Activated CD4-positive, CD25-positive, alpha-beta regulatory T cell (primary cell): Measurements from ENCODE around the gene RNF187.

ENCODE experiments used
- DNase-seq, 4 experiments: peaks; one replicate each; lab custom pipeline; 2025; lab: John Stamatoyannopoulos, UW

The RNF187 gene

DNA sequence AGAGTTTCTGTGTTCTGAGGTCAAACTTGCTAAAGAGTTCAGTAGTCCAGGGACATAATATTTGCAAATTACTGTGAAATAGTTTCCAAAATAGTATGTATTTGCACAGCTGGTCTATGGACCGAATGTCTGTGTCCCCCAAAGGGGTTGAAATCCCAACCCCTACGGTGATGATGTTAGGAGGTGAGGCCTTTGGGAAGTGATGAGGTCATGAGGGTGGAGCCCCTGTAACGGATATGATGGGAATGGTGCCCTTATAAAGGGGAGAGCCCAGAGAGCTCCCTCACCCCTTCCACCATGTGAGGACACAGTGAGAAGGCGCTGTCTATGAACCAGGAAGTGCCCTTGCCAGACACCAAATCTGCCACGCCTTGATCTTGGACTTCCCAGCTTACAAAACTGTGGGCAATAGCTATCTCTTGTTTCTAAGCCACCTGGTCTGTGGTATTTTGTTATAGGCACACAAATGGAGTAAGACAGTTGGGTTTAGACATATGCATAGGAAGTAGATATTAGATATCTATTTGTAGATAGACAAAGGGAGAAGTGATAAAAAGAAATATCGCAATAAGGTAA lies 21.7 kb downstream of the RNF187 start:
- DNase-seq, result no peak

DNA sequence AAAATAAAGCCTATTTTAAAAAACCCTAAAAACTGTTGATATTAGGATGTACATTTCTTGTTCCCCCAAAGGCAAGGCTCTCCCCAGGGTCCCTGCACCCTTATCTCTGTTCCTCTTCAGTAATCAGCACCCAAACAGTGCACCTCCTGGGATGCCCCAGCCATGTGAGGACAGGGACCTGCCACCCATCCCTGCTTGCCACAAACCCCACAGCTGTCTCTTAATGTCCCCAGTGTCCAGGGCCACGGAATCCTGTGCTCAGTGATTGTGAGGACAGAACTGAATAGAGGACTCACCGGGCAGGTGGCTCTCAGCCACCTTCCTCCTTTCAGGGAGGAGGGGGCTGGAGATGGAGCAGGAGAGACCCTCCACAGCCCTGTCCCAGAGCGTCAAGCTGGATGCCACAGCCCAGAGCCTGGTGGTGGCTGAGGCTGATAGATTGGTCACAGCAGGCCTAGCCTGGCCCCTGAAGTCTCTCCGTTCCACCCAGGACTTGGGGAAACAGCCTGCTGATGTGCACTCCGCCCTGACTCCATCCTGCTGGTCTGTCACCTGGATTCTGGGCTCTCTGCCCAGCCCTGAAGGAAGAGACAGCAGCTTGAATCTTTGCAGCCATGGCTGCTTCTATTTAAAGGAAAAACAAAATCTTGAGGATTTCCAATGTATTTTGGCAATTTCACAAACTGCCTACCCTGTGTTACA lies 23.1 kb downstream of the RNF187 start:
- no peak for DNase-seq

DNA sequence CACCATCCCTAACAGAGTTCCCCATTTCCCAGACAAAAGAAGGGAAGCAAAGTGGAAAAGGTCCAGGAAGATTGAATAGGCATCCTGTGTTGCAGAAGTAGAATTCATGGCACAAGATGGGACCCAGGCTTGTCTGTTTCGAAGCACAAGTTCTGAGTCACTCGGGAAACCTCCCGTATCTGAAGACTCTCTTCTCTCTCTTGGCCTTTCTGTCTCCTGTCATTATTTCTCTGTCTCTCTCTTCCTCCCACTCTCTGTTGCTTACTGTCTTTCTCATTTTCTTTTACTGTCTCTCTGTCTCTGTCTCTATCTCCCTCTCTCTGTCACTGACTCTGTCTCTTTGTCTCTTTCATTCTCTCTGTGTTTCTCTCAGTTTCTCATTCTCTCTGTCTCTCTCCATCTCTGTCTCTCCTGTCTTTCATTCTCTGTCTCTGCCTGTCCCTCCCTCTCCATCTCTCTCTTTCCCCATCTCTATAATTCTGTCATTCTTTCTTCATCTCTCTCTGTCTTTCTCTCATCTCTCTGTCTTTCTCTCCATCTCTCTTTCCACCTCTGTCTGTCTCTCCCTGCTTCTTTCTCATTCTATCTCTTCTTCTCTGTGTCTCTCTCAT lies 23.7 kb downstream of the RNF187 start:
- DNase-seq, result no peak

DNA sequence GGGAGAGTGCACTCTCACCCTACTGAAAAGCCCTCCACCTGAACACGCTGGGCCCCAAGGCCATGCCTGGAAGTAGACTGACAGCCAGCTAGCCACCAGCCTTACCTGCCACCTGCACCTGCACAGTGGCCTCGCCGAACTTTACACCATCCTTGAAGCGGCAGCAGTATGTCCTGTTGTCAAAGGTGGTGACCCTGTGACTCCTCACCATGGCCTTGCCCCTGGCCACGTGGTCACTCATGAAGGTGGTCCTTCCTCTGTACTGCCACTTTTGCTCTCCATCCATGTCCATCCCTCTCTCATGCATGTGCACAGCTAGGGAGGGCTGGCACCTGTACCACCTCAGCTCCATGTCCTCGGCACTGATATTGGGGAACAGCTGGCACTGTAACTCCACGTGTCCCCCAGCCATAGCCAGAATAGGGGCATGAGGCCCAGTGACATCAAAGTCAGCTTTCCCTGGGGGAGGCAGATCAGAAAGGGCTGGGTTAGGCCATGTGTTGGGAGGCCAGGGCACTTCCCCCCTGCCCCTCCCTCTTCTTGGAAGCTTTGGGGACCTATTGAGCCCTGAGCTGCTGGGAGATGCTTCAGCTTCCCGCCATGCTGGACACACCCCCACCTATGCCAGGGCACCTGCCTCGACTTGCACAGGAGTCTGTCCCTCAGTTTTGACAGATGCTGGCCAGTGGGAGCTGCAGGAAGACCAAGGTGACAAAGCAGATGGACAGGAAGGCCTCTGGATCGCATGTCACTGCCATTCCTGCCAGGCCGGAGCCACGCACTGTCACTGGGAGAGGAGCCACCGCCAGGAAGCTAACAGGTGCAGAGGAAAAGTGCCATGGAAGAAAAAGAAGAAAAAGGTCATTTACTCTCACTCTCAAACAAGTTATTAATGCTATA lies 24.6 kb downstream of the RNF187 start:
- no peak for DNase-seq

DNA sequence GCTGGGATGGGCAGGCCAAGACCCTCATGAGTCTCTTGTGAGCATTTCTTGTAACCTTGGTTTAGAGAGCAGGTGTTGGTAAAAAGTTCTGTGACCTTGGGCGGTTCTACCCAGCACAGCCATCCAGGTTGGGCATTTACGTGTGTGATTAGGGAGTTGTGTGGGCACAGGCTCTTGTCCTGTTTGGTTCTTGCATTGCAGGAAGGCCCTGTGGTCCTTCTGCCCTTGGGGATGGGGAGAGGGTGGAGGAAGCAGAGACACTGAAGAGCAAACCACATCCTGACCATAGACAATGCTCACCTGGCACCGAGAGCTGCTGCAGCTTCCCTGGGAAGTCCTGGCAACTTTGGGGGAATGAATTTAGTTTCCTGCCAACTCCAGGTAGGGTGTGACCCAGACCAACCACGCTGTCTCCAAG lies 25.6 kb downstream of the RNF187 start:
- DNase-seq, result no peak

DNA sequence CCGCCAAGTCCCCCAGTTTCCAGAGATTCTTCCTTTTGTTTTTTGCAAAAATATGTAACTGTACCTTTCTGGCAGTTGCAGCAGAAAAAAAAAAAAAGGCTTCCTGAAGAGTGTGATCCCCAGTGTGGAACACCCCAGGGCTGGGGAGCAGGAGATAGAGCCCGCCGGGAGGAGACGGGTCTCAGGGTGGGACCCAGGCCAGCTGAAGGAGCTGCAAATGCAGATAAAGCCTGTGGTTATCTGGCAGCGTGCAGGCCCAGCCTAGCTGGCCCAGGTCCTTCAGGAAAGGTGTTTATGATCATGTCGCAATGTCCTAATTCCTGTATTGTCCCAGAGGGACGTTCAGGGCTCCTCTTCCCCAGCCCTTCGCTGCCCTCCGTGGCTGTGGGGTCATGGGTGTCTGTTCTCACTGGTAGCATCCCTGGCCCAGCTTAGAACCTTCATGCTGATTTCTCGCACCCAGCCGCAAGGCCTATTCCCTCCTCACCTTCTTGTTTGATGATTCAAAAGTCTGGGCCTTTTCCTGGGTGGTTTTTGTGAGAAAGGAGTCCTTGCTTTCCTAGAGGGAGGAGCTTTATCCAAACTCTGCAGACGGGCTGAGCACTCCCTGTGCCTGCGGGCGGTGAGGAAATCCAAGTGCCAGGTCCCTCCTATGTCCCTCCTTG lies 26.2 kb downstream of the RNF187 start:
- DNase-seq, result no peak

DNA sequence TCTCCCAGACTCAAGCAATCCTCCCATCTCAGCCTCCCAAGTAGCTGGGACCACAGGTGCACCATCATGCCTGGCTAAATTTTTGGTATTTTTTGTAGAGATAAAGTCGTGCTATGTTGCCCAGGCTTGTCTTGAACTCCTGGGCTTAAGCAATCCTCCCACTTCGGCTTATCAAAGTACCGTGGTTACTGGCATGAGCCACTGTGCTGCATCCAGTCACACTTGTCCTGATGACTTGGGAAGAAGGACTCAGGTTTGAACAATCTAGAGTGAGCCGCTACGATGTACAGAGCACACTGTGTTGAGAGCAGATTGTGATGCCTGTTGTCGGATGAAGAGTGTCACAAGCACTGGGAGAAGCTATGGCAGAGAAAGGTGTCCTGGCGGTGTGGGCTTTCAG lies 27.2 kb downstream of the RNF187 start:
- no peak for DNase-seq

DNA sequence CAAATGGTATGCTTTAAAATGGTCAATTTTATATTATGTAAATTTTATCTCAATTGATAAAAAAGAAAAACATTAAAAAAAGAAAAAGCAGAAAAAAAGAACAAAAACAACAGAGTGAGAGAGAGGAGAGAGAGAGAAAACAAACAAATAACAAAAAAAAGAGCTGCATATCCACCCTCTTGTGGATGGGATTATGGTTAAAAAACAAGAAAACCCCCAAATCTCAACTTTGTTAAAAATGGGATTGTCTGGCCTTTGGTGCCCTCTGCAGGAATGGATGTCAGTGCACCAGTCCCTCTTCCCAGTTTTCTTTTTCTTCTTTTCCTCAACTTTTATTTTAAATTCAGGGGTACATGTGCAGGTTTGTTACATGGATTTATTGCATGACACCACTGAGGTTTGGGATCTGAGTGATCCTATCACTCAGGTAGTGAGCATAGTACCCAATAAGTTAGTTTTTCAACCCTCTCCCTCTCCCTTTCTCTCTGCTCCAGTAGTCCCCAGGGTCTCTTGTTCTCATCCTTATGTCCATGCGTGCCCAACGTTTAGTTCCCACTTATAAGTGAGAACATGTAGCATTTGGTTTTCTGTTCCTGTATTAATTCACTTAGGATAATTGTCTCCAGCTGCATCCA lies 28.1 kb downstream of the RNF187 start:
- no peak for DNase-seq

DNA sequence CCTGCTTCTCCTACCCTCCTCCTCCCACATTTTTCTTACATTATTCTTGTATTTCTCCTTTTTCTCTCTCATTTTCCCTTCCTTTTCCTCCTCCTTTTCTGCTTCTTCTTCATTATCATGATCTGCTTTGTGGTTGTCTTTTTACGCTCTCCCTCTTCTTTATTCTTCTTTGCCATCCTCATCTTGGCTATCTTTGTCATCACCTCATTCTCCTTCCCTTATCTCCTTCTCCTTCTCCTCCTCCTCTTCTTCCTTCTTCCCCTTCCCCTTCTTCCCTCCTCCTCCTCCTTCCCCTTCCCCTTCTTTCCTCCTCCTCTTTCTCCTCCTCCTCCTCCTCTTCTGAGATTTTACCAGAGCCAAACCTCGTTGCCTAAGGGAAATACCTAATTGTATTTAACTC lies 30.5 kb downstream of the RNF187 start:
- no peak for DNase-seq

DNA sequence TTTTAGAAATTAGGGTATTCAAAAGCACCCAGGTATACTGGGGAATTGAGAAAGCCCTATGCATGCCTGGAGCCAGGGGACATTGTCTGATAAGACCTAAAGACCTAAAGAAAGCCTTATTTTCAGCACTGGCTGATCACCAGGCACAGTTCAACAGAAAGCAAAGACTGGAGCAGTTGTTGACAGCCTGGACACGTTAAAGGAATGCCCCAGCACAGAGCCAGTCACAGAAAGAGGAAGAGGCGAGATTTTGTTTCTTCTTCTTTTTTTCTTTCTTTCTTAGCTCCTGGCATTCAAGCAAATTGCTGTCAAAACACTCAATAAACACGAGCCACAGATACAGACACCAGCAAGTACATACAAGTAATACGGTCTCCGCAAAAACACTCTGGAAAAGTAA lies 40.4 kb downstream of the RNF187 start:
- DNase-seq, result no peak

DNA sequence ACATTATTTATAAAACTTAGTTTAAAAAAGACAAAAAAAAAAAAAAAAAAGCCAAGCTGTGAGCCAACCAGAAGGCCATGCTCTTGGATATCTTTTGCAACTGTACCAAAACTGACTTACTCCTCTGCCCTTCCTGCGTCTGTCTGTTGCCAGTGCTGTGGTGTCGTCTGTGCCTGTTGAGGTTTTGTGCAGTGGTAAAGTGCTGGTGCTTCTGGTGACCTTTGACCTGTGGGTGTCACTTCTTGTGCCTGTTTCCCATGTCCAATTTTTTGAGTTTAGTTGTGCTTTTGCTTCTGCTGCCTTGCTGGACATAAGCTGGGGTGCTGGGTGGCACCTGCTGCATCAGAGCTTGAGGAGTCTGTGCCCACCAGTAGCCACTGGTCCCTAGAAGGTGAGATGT lies 41.4 kb downstream of the RNF187 start:
- DNase-seq, result no peak

DNA sequence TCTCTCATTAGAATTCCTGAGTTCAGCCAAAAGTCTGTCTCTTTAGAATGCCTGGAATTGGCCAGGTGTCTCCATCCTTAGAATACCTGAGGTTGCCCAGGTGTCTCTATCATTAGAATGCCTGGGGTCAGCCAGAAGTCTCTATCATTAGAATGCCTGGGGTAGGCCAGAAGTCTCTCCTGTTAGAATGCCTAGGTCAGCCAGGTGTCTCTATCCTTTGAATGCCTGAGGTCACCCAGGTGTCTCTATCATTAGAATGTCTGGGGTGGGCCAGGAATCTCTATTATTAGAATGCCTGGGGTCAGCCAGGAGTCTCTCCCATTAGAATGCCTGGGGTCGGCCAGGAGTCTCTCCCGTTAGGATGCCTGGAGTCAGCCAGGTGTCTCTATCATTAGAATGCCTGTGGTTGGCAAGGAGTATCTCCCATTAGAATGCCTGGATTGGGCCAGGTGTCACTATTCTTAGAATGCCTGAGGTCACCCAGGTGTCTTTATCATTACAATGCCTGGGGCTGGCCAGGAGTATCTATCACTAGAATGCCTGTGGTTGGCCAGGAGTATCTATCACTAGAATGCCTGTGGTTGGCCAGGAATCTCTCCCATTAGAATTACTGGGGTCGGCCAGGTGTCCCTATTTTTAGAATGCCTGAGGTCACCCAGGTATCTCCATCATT lies 43.0 kb downstream of the RNF187 start:
- DNase-seq, result no peak

DNA sequence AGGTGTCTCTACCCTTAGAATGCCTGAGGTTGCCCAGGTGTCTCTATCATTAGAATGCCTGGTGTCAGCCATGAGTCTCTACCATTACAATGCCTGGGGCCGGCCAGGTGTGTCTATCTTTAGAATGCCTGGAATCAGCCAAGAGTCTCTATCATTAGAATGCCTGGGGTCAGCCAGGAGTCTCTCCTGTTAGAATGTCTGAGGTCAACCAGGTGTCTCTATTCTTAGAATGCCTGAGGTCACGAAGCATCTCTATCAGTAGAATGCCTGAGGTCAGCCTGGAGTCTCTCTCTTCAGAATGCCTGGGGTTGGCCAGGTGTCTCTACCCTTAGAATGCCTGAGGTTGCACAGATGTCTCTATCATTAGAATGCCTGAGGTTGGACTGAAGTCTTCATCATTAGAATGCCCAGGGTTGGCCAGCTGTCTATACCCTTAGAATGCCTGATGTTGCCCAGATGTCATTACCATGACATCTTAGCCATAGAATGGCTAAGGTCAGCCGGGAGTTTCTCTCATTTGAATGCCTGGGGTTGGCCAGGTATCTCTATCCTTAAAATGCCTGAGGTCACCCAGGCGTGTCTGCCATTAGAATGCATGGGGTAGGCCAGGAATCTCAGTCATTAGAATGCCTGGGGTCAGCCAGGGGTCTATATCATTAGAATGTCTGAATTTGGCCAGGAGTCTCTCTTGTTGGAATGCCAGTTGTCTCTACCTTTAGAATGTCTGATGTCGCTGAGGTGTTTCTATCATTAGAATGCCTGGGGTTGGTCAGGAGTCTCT lies 44.0 kb downstream of the RNF187 start:
- DNase-seq, result no peak

DNA sequence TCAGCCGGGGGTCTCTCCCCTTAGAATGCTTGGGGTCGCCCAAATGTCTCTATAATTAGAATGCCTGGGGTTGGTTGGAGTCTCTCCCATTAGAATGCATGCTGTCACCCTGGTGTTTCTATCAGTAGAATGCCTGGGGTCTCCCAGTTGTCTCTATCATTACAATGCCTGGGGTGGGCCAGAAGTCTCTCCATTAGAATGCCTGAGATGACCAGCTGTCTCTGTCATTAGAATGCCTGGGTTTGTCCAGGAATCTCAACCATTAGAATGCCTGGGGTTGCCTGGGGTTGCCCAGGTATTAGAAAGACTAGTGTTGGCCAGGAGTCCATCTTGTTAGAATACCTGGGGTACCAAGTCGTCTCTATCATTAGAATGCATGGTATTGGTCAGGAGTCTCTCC lies 51.6 kb downstream of the RNF187 start:
- DNase-seq, result no peak

DNA sequence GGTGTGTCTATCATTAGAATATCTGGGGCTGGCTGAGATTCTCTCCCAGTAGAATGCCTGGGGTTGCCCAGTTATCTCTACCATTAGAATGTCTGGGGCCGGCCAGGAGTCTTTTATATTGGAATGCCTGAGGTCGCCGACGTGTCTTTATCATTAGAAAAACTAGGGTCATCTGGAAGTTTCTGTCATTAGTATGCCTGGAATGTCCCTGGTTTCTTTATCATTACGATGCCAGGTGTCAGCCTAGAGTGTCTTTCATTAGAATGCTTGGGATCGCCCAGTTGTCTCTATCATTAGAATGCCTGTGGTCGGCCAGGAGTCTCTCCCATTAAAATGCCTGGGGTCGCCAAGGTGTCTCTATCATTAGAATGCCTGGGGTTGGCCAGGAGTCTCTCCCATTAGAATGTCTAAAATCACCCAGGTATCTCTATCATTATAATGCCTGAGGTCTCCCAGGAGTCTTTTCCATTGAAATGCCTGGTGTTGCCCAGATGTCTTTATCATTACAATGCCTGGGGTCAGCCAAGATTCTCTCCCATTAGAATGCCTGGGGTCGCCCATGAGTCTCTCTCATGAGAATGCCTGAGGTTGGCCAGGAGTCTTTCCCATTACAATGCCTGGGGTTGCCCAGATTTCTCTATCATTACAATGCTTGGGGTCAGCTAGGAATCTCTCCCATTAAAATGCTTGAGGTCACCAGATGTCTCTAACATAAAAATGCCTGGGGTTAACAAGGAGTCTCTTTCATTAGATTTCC lies 53.2 kb downstream of the RNF187 start:
- DNase-seq, result no peak

DNA sequence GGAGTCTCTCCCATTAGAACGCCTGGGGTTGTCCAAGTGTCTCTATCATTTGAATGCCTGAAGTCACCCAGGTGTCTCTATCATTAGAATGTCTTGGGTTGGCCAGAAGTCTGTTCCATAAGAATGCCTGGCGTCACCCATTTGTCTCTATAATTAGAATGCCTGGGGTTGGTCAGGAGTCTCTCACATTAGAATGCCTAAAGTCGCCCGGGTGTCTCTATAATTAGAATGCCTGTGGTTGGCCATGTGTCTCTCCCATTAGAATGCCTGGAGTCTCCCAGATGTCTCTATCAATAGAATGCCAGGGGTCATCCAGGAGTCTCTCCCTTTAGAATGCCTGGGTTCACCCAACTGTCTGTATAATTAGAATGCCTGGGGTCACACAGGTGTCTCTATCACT lies 54.5 kb downstream of the RNF187 start:
- DNase-seq, result no peak

DNA sequence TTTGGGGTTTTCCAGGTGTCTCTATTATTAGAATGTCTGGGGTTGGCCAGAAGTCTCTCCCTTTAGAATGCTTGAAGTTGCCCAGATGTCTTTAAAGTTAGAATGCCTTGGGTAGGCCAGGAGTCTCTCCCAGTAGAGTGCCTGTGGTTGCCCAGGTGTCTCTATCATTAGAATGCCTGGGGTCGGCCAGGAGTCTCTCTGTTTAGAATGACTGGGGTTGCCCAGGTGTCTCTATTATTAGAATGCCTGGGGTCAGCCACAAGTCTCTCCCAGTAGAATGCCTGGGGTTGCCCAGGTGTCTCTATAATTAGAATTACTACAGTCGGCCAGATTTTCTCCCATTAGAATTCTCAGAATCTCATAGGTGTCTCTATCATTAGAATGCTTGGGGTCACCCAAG lies 55.2 kb downstream of the RNF187 start:
- no peak for DNase-seq

DNA sequence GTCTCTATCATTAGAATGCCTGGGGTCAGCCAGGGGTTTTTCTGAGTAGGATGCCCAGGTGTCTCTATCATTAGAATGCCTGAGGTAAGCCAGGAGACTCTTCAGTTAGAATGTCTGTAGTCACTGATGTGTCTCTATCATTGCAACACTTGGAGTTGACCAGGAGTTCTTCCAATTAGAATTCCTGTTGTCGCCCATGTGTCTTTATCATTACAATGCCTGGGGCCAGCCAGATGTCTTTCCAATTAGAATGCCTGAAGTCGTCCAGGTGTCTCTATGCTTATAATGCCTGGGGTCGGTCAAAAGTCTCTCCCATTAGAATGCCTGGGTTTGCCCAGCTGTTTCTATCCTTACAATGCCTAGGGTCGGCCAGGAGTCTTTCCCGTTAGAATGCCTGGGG lies 55.8 kb downstream of the RNF187 start:
- no peak for DNase-seq

DNA sequence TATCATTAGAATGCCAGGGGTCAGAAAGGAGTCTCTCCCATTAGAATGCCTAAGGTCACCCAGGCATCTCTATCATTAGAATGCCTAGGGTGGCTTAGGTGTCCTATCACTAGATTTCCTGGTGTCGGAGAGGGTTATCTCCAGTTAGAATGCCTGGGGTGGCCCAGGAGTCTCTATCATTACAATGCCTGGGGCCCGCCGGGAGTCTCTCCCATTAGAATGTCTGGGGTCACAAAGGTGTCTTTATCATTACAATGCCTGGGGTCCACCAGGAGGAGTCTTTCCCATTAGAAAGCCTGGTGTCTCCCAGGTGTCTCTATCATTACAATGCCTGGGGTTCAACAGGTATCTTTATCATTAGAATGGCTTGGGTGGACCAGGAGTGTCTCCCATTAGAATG lies 56.2 kb downstream of the RNF187 start:
- DNase-seq, result no peak
